SK-N-MC (cell line): Measurements from ENCODE around the gene VAMP2.

Source experiments
- DNase-seq: peaks from one replicate; pipeline ENCODE4 v3.0.0-alpha.2; 2011; ENCODE audit warnings: low read depth, low spot score
- H3K27ac ChIP-seq: fragments of 200-600 bp; sonication (generic); 2 replicates; pipeline ENCODE4 v1.5.1; 2016; ENCODE audit warnings: mixed run types
- H3K36me3 ChIP-seq: fragments of 200-600 bp; sonication (generic); 2 replicates; pipeline ENCODE4 v1.6.1; 2017; ENCODE audit warnings: antibody characterized with exemption, low read length, mixed read lengths; ENCODE audit not compliant: insufficient read depth
- H3K4me3 ChIP-seq: fragments of 200-600 bp; sonication (generic); 2 replicates; pipeline ENCODE4 v1.5.1; 2016
- H3K9ac ChIP-seq: fragments of 200-600 bp; sonication (generic); 2 replicates; pipeline ENCODE4 v1.8.0; 2017; ENCODE audit warnings: mixed run types, mixed read lengths; ENCODE audit not compliant: insufficient read length
- H3K9me3 ChIP-seq: fragments of 200-600 bp; sonication (generic); 2 replicates; pipeline ENCODE4 v1.6.1; 2017; ENCODE audit warnings: low read depth, mild to moderate bottlenecking, antibody characterized with exemption, low read length, moderate library complexity, mixed read lengths
- EZH2 ChIP-seq: fragments of 200-600 bp; sonication (generic); IDR thresholded peaks from one replicate; pipeline ENCODE4 v1.6.1; 2017; ENCODE audit warnings: antibody characterized with exemption
- FOXP2 ChIP-seq: optimal IDR thresholded peaks from 2 replicates; pipeline ENCODE3; 2011; ENCODE audit warnings: mild to moderate bottlenecking, moderate library complexity; ENCODE audit not compliant: insufficient read depth; ENCODE audit errors: extremely low read length, control extremely low read depth
- POLR2AphosphoS5 ChIP-seq: IDR thresholded peaks from 2 replicates; pipeline ENCODE4 v1.6.1; 2012; ENCODE audit warnings: mild to moderate bottlenecking, low read depth, low read length, borderline replicate concordance

Gene VAMP2

DNA sequence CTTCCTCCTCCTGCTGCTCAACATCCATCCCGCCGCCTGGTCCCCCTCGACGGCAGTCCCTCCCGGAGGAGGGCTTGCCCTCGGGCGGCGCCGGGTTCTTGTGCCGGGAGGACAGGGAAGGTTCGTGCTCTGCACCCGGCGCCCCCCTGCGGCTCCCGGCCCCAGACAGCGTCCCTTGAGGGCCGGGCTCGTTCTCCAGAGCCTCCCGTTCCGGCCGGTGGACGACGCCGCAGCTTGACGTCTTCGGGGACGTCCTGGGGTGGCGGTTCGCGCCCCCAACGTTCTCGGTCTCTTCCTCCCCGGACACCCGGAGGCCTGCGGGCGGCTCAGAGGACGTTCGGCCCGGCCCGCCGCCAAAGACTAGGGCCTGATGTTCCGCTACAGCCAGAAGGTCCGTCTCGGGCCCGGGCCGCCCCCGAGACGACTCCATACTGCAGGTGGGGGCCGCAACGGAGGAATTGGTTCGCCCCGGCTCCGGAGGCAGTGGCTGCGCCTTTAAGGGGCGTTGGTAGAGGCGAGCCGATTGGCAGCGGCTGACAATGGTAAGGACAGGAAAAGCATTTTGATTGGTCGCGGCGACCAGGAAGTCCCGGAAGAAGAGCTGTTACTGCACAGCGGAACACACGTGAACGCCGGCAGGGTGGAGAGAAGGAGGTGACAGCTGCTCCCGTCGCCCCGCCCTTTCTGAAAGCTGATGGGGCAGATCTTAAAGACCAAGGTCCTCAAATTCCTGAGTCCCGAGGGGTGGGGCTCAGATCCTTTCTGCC lies 27.1 kb upstream of the VAMP2 start, which contains the start of gene BORCS6:
BORCS6 (minus strand) TSS at position 470 of the 767 bp plus-strand sequence; CDS start at position 430, 40 bp downstream.
- TF ChIP-seq FOXP2 (no peak), POLR2AphosphoS5 (peak; percentile 44; the same call in 1 of the 2 replicates), EZH2 (no peak)
- no peak for DNase-seq
- Histone ChIP-seq H3K4me3 (peak within 1 kb of the TSS; percentile 84), H3K9ac (peak within 1 kb of the TSS; percentile 67), H3K9me3 (no peaks in the 10 kb centered on the region), H3K27ac (no peak within 1 kb of the TSS; the same call in 1 of the 2 replicates), H3K36me3 (no peaks in the 10 kb centered on the region)

DNA sequence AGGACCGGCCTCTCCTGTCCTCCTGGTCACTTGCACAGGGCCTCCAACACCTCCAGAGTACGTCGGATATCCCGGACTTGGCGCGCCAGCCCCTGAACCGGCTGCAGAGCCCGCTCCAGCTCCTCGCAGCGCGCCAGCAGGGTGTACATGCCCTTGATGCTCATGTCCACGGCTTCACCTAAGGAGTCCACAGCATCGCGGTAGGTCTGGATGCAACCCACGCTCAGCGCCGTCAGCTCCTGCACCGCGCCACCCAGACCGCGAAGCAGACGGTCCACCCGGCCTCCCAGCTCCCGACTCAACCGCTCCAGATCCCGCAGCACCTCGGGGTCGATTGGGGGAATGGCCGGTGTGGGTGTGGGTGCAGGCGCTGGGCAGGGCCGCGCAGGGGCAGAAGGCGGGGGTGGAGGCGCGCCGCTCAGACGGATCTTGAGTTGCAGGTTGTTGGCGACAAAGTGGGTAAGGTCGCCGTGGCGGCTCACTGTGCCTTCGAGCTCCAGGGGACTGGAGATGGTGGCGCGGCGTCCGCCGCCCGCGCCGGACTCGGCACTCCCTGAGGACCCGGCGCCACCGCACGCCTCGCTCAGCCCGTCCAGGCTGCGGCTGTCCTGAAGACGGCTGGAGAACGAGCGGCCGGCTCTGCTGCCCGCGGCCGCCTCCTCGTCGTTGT lies 26.4 kb upstream of the VAMP2 start:
- H3K4me3 ChIP-seq = peak overlapping the region; percentile 84
- no peaks in the 10 kb centered on the region for H3K9me3 ChIP-seq
- TF ChIP-seq FOXP2 (no peak), POLR2AphosphoS5 (no peak), EZH2 (no peak)
- H3K9ac ChIP-seq = peak overlapping the region; percentile 67
- H3K27ac ChIP-seq = no peak overlapping the region
- no peak for DNase-seq
- no peaks in the 10 kb centered on the region for H3K36me3 ChIP-seq

DNA sequence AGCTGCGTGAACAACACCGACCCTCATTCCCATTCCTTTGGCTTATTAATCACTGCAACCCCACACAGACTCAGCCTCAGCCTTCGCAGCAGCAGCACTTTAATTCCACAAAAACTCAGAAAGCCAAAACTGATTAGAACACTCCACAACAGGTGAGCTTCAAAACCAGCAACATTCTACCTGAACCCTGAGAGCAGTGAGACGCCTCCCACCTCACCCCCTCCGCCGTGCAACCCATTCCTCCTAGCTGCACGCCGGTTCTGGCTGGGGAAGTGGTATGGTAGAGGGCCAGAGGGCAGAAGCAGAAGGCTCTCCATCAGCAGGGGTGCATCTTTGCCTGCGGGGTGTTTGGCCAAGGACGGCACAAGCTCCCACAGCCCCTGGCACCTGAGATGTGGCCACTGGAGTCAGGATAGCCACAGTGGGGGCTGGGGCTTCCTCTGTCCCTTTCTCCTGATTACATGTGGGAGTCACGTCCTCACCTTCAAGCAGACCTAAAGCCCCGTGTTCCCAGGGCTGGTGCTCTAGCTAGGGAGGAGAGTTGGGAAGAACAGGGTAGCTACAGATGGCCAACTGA lies 25.6 kb upstream of the VAMP2 start:
- H3K4me3 ChIP-seq = peak overlapping the region; percentile 84
- DNase-seq = no peak
- peak overlapping the region; percentile 24 for H3K9ac ChIP-seq
- no peaks in the 10 kb centered on the region for H3K9me3 ChIP-seq
- H3K36me3 ChIP-seq = no peaks in the 10 kb centered on the region
- H3K27ac ChIP-seq = peak overlapping the region; percentile 75; the same call in 1 of the 2 replicates
- TF ChIP-seq POLR2AphosphoS5 = no peak
- TF ChIP-seq FOXP2 = no peak

DNA sequence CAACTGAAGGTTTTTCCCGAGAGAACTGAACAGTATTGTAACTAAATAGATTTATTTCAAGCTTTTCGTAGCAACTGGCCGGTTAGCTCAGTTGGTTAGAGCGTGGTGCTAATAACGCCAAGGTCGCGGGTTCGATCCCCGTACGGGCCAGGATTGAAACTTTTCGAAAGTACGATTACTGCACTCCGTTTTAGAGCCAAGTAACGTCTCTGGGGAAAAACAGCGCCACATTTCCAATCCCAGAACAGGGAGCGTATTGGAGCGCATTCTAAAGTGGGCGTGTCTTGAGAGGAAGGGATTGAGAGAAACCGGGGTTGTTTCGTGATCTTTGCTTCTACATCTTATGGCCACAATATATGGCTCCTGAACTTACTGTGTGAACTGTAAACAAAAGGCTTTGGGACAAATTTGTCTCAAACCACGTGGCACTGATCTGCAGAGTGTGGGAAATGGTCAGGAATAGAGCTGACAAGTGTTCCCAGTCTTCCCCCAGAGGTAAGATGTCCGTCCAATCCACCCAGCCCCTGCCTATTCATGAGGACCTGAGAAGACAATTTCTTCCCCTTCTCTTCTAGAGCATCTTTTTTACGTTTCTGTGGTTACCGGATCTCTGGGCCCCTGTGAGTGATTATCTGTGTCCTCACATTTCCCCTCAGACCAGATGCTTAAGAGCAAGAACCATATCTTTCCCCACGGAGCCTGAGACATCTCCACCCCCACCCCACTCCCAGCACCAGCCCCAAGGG lies 24.9 kb upstream of the VAMP2 start:
- TF ChIP-seq FOXP2 (peak; percentile 42), EZH2 (no peak), POLR2AphosphoS5 (peak; percentile 39)
- Histone ChIP-seq H3K9me3 (no peaks in the 10 kb centered on the region), H3K9ac (peak overlapping the region; percentile 79), H3K4me3 (peak overlapping the region; percentile 84), H3K27ac (peak overlapping the region; percentile 98), H3K36me3 (no peaks in the 10 kb centered on the region)
- peak; percentile 95 for DNase-seq

DNA sequence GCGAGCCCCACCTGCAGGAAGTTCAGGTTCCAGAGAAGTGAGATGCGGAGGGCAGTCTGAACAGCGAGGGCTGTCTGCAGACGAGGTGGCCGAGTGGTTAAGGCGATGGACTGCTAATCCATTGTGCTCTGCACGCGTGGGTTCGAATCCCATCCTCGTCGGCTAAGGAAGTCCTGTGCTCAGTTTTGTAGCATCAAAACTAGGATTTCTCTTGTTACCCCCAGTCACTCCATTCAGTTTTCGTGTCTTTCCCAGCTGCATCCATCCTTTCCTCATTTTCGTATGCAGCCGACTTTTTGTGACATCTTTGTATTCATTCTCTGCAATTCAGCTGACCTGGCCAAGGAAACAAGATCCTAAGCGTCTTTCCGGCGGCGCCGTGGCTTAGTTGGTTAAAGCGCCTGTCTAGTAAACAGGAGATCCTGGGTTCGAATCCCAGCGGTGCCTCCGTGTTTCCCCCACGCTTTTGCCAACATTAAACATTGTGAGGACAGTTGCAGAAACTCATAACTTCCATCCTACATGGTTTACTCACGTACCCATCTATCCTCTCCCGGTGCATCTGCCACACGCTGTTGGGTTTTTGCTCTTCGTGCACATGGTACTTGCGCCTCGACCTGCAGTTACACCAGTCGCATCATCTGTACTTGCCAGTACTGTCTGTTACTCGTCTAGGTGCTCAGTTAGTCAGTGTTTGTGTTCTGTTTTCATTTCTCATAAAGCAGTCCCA lies 24.2 kb upstream of the VAMP2 start:
- Histone ChIP-seq H3K4me3 (peak overlapping the region; percentile 84), H3K9me3 (no peaks in the 10 kb centered on the region), H3K27ac (peak overlapping the region; percentile 98), H3K9ac (peak overlapping the region; percentile 79), H3K36me3 (no peaks in the 10 kb centered on the region)
- peak; percentile 84 for DNase-seq
- TF ChIP-seq FOXP2 (no peak), EZH2 (no peak), POLR2AphosphoS5 (no peak)

DNA sequence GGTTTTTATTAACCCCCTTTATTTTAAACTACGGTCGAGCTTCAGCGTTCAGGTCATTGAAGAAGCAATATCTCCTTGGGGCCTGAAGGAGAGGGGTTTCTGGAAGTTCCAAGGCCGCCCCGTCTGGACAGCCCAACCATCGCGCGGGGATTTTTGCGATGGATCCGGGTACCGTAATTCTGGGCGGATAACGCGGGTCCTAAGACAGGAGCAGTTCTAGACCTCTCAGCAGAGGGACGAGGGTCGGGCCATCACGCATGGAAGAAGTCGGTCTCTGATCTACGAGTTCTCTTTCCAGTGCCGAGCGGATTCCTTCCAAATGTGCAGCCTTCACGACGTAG lies 23.7 kb upstream of the VAMP2 start:
- TF ChIP-seq FOXP2 (no peak), POLR2AphosphoS5 (no peak), EZH2 (no peak)
- Histone ChIP-seq H3K4me3 (peak overlapping the region; percentile 84), H3K36me3 (no peaks in the 10 kb centered on the region), H3K27ac (peak overlapping the region; percentile 98), H3K9me3 (no peaks in the 10 kb centered on the region), H3K9ac (peak overlapping the region; percentile 73)
- DNase-seq = no peak

DNA sequence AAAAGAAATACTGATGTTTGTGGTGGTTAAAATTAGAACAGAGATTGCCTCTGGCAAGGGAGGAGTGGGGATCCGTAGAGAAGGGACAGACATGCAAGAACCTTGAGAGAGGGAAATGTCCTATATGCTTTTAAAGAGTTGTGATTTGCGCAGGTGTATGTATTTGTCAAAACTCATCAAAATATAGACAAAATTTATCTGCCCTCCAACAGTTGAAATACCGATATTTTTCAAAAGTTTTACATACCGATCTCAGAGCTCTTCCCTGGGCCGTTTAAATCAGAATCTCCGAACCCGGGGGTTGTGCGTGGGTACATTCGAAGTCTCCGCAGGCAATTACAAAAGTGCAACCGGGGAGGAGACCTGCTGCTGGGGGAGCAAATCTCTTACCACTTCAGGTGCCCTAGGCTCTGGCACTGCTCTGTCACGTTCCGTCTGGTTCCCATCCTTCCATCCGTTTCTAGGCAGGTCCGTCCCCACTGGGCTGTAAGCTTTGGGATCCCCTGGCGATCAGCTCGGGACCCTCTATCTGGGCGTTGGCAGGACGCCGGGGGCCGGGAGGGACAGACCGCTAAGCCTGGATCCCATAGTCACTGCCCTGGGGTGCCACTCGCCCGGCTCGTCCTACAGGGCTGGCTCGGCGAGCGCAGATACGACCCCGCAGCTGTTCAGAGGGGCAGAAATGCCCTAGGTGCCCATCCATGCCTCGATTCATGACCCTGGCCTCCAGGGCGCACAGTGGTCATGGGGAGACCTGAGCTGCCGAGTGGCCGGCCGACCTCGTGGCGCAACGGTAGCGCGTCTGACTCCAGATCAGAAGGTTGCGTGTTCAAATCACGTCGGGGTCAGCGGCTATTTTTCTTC lies 23.1 kb upstream of the VAMP2 start:
- Histone ChIP-seq H3K9ac (peak overlapping the region; percentile 73), H3K27ac (peak overlapping the region; percentile 98), H3K36me3 (no peaks in the 10 kb centered on the region), H3K9me3 (no peaks in the 10 kb centered on the region), H3K4me3 (peak overlapping the region; percentile 84)
- DNase-seq = no peak
- TF ChIP-seq FOXP2 (no peak), EZH2 (no peak), POLR2AphosphoS5 (no peak)
